ENCODE data around the gene TIRAP.
"Not testable (repeated sequence)": the region's sequence is repeated elsewhere in the genome, so short reads cannot be mapped to it uniquely, and the experiment has no call there.

The TIRAP gene

GRCh38 chr11:126303623-126304456 lies 20.9 kb downstream of the TIRAP start, which contains the start of gene DCPS:
Gene DCPS, plus strand, starts transcription at chr11:126304060. Its CDS starts 21 bp downstream, at chr11:126304081.
- Histone ChIP-seq H3K4me3 (peak within 1 kb of the TSS; percentile 80), H3K27ac (peak within 1 kb of the TSS; percentile 78 to 93)
- TF ChIP-seq CTCF (IDR thresholded peaks at IDR 0.05): no peak
- DNase-seq (ENCODE audit: low spot score): peak; percentile 95

GRCh38 chr11:126304457-126305075 lies 21.7 kb downstream of the TIRAP start:
- H3K27ac ChIP-seq: peak overlapping the region; percentile 78 to 93
- no peak for DNase-seq (ENCODE audit: low spot score)

GRCh38 chr11:126305699-126306098 lies 22.8 kb downstream of the TIRAP start:
- no peak for TF ChIP-seq CTCF (IDR thresholded peaks at IDR 0.05)
- H3K4me3 ChIP-seq: no peak overlapping the region
- DNase-seq (ENCODE audit: low spot score): no peak
- H3K27ac ChIP-seq: no peak overlapping the region

More at GRCh38 chr11:126304457-126305075, 21.7 kb downstream of the TIRAP start:
- TF ChIP-seq CTCF (IDR thresholded peaks at IDR 0.05): no peak
- H3K4me3 ChIP-seq: peak overlapping the region; percentile 80

GRCh38 chr11:126307706-126308105 lies 24.8 kb downstream of the TIRAP start:
- H3K27ac ChIP-seq: no peak overlapping the region
- no peak overlapping the region for H3K4me3 ChIP-seq
- no peak for DNase-seq (ENCODE audit: low spot score)
- TF ChIP-seq CTCF (IDR thresholded peaks at IDR 0.05): no peak

GRCh38 chr11:126308271-126308671 lies 25.4 kb downstream of the TIRAP start:
- no peak overlapping the region for H3K27ac ChIP-seq
- no peak for DNase-seq (ENCODE audit: low spot score)
- TF ChIP-seq CTCF (IDR thresholded peaks at IDR 0.05): no peak
- H3K4me3 ChIP-seq: no peak overlapping the region

GRCh38 chr11:126308771-126309170 lies 25.9 kb downstream of the TIRAP start:
- H3K27ac ChIP-seq; DNase-seq (ENCODE audit: low spot score); H3K4me3 ChIP-seq: not testable (repeated sequence)

- DNase-seq (ENCODE audit: low spot score): peak; percentile 85
- no peak overlapping the region for H3K27ac ChIP-seq
- peak; percentile 77 for TF ChIP-seq CTCF (IDR thresholded peaks at IDR 0.05)
- no peak overlapping the region for H3K4me3 ChIP-seq
These were observed 27.5 kb downstream of the TIRAP start for GRCh38 chr11:126310200-126310991.
